Astrocyte of the spinal cord (primary cell): Measurements from ENCODE around the gene TNFRSF19.

Experiments used
- DNase-seq: peaks from one replicate; pipeline ENCODE4 v3.0.0; 2011; ENCODE audit warnings: low read depth, low spot score
- H3K4me3 ChIP-seq: 2 replicates; pipeline ENCODE4 v1.5.1; 2011; ENCODE audit warnings: low read depth, mild to moderate bottlenecking, low read length, moderate library complexity
- in situ Hi-C: cut with HindIII; loops from 2 replicates; pipeline ENCODE4 v1.10.0; 2017; ENCODE audit warnings: low sequenced_read_pairs
- TF ChIP-seq, protein P1 (sequence below): IDR thresholded peaks from 2 replicates; pipeline ENCODE4 v1.5.1; 2012; ENCODE audit warnings: low read depth, mild to moderate bottlenecking, low read length, inconsistent platforms

The TNFRSF19 gene

DNA sequence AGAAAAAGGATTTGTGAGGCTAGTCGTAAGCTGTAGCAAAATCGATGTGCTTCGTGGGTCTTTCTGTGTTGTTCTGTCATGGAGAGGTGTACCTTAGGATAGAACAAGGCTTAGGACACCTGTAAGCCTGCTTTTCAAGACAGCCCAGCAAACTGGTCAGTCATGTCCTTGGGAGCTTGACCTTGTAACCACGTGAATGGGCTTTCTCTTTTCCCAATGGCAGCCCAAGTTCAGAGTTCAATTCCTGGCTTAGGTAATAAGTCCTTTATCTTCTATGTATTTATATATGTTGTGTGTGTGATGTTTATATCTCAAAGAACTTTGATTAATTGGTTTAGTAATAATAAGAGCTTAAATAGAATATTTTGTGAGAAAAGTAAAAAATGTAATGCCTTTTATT lies 112.9 kb downstream of the TNFRSF19 start:
- no peak for DNase-seq
- TF ChIP-seq, protein P1, sequence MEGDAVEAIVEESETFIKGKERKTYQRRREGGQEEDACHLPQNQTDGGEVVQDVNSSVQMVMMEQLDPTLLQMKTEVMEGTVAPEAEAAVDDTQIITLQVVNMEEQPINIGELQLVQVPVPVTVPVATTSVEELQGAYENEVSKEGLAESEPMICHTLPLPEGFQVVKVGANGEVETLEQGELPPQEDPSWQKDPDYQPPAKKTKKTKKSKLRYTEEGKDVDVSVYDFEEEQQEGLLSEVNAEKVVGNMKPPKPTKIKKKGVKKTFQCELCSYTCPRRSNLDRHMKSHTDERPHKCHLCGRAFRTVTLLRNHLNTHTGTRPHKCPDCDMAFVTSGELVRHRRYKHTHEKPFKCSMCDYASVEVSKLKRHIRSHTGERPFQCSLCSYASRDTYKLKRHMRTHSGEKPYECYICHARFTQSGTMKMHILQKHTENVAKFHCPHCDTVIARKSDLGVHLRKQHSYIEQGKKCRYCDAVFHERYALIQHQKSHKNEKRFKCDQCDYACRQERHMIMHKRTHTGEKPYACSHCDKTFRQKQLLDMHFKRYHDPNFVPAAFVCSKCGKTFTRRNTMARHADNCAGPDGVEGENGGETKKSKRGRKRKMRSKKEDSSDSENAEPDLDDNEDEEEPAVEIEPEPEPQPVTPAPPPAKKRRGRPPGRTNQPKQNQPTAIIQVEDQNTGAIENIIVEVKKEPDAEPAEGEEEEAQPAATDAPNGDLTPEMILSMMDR = no peak
- in situ Hi-C loops = no loop called here

DNA sequence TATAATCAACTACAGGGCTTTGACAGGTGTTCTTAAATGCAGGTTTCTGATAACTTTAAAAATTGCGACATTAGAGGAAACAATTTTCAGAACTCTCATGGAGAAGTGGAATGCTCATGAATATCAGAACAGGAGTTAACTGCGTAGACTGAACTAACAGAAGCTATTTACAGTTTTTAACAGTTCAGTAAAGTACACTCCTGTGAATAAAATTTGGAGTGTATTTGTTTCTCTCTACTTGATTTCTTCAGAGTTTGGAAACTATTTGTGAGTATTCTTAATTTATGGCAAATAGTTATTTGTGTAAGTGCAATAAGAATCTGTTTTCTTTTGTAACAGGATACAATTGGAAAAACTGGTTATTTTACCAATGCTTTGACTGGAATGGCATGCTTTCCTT lies 114.4 kb downstream of the TNFRSF19 start:
- in situ Hi-C loops = no loop called here
- TF ChIP-seq, protein P1 = no peak
- DNase-seq = no peak
- H3K4me3 ChIP-seq = no peak overlapping the region

More for the DNA sequence above, 112.9 kb downstream of the TNFRSF19 start:
- H3K4me3 ChIP-seq = no peak overlapping the region

DNA sequence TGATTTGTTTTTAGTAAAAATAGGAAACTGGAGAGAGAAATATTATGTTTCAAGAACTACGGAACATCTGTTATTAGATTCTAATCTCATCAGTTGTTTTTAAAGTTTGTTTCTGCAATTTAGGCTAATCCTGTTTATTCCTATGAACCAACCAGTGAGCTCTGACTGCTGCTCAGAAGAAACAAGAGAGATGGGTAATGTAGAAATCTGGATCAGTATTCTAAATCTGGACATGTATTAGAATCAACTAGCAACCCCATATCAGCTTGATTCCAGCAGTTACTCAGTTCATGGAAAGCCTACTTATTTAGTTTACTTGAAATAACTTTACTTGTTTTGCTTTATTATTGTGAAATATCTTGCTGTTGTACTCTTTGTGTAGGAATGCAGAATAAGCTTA lies 115.2 kb downstream of the TNFRSF19 start:
- TF ChIP-seq, protein P1 = no peak
- H3K4me3 ChIP-seq = no peak overlapping the region
- in situ Hi-C loops = no loop called here
- no peak for DNase-seq

DNA sequence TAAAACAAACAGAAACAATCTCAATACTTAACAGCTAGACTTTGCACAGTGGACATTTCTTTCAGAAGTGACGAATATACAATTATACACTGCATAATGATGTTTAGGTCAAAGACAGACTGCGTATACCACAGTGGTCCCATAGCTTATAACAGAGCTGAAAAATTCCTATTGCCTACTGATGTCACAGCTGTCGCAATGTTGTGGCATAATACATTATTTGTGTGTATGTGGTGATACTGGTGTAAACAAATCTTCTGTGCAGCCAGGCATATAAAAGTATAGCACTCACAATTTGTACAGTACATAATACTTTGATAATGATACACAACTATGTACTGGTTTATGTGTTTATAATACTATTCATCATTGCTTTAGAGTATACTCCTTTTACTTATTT lies 116.7 kb downstream of the TNFRSF19 start:
- TF ChIP-seq, protein P1 = no peak
- in situ Hi-C loops = no loop called here
- DNase-seq = no peak
- H3K4me3 ChIP-seq = no peak overlapping the region

DNA sequence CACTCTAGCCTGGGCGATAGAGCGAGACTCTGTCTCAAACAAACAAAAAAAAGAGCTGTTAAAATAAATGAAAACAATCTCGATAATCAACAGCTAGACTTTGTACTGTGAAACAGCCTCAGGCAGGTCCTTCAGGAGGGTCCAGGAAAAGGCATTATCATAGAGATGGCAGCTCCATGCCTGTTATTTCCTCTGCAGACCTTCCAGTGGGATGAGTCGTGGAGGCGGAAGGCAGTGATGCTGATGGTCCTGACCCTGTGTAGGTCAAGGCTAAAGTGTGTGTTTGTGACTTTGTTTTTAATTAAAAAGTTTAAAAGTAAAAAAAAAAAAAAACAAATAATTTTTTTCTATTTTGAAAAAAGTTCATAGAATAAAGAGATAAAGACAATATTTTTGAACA lies 117.4 kb downstream of the TNFRSF19 start:
- H3K4me3 ChIP-seq = no peak overlapping the region
- in situ Hi-C loops = no loop called here
- no peak for DNase-seq
- TF ChIP-seq, protein P1 = no peak

DNA sequence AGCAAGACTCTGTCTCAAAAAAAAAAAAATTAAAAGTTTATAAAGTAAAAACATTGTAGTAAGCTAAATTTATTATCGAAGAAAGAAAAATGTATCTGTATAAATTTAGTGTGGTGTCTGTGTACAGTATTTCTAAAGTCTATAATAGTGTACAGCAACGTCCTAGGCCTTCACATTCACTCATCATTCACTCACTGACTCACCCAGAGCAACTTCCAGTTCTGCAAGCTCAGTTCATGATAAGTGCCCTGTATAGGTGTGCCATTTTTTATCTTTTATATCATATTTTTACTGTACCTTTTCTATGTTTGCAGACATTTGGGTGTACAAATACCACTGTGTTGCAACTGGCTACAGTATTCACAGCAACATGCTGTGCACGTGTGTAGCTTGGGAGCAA lies 118.1 kb downstream of the TNFRSF19 start:
- TF ChIP-seq, protein P1 = no peak
- no peak overlapping the region for H3K4me3 ChIP-seq
- no peak for DNase-seq
- in situ Hi-C loops = no loop called here

DNA sequence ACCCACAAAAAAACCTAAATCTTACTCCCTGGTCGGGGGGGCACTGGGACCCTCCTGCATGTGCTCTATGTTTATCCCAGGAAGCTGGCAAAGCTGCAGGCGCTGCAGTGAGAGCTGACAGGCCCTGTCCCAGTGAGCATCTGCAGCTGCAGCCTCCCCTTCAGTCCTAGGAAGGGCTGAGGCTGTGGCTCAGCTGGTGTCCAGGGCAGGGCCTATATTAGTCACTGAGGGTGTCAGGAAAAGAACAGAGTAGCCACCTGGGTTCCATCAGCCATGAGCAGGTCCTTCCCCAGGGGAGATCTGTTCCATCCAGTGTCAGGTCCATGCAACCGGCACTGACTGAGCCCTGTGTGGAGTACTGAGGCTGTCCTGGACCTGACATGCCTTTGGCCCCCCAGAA lies 120.5 kb downstream of the TNFRSF19 start:
- no peak overlapping the region for H3K4me3 ChIP-seq
- in situ Hi-C loops = no loop called here
- TF ChIP-seq, protein P1 = no peak
- no peak for DNase-seq
